ENCODE results near the gene VTN.

The VTN gene

DNA sequence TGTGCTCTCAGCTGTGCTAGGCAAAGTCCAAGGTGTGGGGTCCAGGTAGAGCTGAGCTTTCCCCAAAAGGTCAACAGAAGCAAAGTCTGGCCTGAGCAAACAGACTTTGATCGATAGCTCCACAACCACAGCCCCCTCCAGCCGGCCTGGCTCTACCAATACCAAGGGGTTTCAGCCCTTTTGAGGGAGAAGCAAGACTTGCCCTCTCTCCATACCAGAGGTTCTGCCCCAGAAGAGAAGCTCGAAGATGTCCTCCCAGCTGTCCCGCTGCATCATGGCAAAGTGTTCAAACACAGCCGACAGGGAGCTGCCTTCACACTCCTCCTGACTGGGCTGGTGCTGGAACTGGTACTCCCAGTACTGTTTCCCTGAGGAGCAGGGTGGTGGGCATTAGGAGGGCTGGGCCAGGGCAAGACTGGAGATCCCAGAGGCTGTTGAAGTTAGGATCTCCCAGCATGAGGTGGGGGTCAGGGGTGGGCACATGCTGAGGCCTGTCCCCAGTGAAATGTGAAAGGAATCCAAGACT lies 1.7 kb downstream of the VTN start:
- TF ChIP-seq, protein P1, sequence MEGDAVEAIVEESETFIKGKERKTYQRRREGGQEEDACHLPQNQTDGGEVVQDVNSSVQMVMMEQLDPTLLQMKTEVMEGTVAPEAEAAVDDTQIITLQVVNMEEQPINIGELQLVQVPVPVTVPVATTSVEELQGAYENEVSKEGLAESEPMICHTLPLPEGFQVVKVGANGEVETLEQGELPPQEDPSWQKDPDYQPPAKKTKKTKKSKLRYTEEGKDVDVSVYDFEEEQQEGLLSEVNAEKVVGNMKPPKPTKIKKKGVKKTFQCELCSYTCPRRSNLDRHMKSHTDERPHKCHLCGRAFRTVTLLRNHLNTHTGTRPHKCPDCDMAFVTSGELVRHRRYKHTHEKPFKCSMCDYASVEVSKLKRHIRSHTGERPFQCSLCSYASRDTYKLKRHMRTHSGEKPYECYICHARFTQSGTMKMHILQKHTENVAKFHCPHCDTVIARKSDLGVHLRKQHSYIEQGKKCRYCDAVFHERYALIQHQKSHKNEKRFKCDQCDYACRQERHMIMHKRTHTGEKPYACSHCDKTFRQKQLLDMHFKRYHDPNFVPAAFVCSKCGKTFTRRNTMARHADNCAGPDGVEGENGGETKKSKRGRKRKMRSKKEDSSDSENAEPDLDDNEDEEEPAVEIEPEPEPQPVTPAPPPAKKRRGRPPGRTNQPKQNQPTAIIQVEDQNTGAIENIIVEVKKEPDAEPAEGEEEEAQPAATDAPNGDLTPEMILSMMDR (conservative IDR thresholded peaks at IDR 0.05; ENCODE audit: low read depth): no peak
- no peak for DNase-seq (ENCODE audit: low spot score)
- CTCF ChIA-PET: interaction anchor here (0.5 kb wide), 2 partner anchors 30 to 247 kb away, joined by 3 to 5 read pairs; no protein-coding TSS in a partner anchor
- POLR2A ChIA-PET (ENCODE audit: low non-redundant PET): interaction anchor here (1.4 kb wide), 1 partner anchor 11 kb away, joined by 4 read pairs; the partner anchor contains the start of gene POLDIP2
- H3K27ac ChIP-seq: no peak overlapping the region

DNA sequence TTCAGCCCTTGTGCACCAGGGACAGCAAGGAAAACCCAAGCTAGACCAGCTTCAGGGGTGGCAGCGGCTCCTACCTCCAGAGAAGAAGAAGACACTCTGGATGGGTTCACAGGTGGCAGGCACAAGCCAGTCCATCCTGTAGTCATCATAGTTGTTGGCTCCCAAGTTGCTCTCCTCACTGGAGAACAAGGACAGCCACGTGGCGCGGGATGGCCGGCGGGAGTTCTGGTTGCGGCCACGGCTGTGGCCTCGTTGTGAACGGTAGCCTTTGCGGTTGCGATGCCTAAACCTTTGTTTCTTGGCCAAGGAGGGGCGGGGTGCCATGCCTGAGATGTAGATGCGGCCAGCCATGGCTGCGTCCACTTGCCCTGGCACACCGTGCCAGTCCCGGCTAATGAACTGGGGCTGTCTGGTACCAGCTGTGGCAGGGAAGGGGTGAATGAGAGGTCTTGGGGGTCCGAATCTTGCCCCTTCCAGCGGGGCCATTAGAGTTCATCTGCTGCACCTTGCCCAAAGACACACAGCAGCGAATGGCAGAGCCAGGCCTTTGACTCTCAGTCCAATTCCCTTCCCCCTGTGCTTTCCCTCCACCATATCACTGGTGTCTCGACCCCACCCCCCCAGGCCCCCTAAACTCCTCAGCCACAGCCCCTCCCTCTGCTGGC lies 2.3 kb downstream of the VTN start:
- TF ChIP-seq, protein P1 (conservative IDR thresholded peaks at IDR 0.05; ENCODE audit: low read depth): no peak
- H3K27ac ChIP-seq: no peak overlapping the region
- no peak for DNase-seq (ENCODE audit: low spot score)
- CTCF ChIA-PET: interaction anchor here (1.1 kb wide), 1 partner anchor 122 kb away, joined by 3 read pairs; no protein-coding TSS in a partner anchor
- POLR2A ChIA-PET (ENCODE audit: low non-redundant PET): interaction anchor here (1.4 kb wide), 1 partner anchor 10 kb away, joined by 4 read pairs; the partner anchor contains the start of gene POLDIP2

DNA sequence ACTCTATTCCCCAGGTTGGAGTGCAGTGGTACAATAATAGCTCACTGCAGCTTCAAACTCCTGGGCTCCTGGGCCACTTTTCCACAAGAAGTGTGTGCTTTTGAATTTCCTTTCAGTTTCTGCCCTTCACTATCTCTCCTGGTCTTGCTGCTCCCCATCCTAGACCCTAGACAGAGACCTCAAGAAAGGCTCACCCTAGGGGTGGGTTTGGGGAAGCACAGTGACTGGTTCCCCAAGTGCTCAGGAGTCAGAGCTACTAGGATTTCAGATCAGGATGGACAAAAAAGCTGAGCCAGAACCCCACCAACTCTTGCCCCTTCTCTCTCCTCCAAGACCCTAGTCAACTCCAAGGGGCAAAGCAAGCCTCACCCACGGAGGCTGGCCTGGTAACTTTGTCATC lies 3.5 kb downstream of the VTN start:
- TF ChIP-seq, protein P1 (conservative IDR thresholded peaks at IDR 0.05; ENCODE audit: low read depth): no peak
- ChIA-PET POLR2A (ENCODE audit: low non-redundant PET) (no interaction called here), CTCF (interaction anchor here (0.5 to 1.1 kb wide), 2 partner anchors 121 to 143 kb away, joined by 3 to 6 read pairs; no protein-coding TSS in a partner anchor)
- no peak overlapping the region for H3K27ac ChIP-seq
- DNase-seq (ENCODE audit: low spot score): no peak

DNA sequence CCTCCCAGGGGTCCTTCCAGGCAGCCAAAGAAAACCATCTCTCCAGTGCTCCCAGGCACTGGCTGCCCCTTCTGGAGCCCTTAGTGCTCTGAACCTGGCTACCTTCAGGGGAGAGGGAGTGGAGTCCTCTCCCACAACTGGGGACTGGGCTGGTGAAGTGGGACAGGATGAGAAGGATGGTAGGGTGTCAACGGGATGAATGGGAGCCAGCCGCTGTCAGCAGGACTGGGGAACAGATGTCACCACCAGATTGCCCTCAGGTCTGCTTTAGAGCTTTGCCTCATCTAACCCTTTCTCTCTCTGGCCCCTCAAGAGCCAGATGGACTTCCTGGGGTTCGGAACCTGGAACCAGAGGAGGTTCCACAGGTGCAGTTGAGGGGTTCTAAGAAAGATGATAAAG lies 4.6 kb downstream of the VTN start:
- POLR2A ChIA-PET (ENCODE audit: low non-redundant PET): no interaction called here
- DNase-seq (ENCODE audit: low spot score): no peak

DNA sequence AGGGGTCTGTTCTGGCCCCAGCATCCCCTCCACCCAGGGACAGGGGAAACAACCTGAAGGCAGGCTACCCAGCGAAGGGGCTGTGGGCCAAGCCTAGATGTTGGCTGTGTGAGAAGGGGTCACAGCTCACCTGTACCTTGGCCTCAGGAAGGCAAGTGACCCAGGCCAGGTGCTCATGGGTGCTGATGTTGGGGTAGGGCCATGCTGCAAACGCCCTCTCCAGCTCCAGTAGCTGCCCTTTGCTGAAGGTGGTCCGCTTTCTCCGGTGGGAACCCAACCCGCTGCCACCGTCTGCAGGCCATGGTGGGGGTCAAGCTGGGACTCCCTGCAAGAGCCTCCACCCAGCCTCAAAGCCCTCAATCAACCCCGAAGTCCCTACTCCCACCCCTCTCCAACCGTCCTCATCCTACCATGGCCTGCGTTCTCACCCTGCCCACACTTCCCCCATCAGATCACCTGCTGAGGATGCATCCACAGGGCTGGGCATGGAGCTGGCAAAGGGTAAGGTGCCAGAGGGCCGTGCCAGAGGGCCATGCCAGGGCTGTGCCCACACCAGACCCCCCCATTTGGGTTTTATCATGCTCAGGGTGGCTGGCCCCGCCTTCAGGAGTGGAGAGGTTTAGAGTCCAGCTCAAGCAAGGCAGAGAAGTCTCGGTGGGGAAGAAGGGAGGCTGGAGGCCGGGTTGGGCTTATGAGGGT lies 5.3 kb downstream of the VTN start, which contains the start of gene SEBOX:
Gene SEBOX, minus strand, starts transcription at position 535 of the 699 bp plus-strand sequence. Its CDS starts 48 bp downstream, at position 487.
- no peak within 1 kb of the TSS for H3K27ac ChIP-seq
- POLR2A ChIA-PET (ENCODE audit: low non-redundant PET): no interaction called here

More for the DNA sequence above, 4.6 kb downstream of the VTN start:
- CTCF ChIA-PET: interaction anchor here (0.5 kb wide), 1 partner anchor 99 kb away, joined by 3 read pairs; no protein-coding TSS in a partner anchor
- no peak overlapping the region for H3K27ac ChIP-seq
- TF ChIP-seq, protein P1 (conservative IDR thresholded peaks at IDR 0.05; ENCODE audit: low read depth): no peak

More for the DNA sequence above, 5.3 kb downstream of the VTN start, which contains the start of gene SEBOX:
- TF ChIP-seq, protein P1 (conservative IDR thresholded peaks at IDR 0.05; ENCODE audit: low read depth): no peak
- CTCF ChIA-PET: interaction anchor here (0.6 kb wide), 1 partner anchor 86 kb away, joined by 3 read pairs; no protein-coding TSS in a partner anchor
- no peak for DNase-seq (ENCODE audit: low spot score)
